NCI-H2029 treated with DMSO at 0.1 percent for 48 hours (cell line): Measurements from ENCODE around the gene REG1A.

Experiments used
- DNase-seq: peaks from one replicate; lab custom pipeline; 2025; lab: John Stamatoyannopoulos, UW

REG1A gene

DNA sequence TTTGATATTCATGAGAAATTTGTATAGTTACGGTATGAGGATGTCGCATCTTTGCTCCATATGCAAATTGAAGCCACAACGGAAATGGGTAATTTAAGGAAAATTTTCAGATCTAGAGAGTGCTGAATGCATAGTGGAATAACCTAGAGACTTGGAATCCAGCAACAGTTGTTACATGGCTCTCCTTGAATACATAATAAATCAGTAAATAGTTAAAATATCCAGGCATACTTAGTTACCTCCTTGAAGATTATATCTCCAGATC is 5.4 kb downstream of the REG1A start:
- DNase-seq = no peak

DNA sequence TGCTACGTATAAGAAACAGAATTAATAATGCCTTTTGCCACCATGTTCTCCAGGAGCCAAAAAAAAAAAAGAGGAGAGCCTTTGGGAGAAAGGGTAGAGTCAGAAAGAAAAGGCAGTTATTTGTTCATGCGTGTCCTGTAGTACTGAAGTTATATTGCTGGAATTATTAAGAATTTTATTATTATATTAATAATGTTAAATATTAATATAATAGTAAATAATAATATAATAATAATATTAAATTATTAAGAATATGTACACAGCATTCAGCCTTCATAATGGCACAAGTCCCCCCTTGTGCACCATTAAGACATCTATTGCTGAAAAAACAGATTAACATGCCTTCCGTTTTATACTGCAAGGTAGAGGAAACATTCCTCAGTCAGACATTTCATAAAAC is 8.1 kb downstream of the REG1A start:
- DNase-seq = no peak

- no peak for DNase-seq
These were observed 9.0 kb downstream of the REG1A start for GRCh38 chr2:79129260-79129659.

GRCh38 chr2:79129804-79130203 is 9.5 kb downstream of the REG1A start:
- no peak for DNase-seq

- DNase-seq = no peak
These were observed 11.4 kb downstream of the REG1A start for GRCh38 chr2:79131687-79132086.

GRCh38 chr2:79138385-79138784 is 18.1 kb downstream of the REG1A start:
- DNase-seq = no peak

DNA sequence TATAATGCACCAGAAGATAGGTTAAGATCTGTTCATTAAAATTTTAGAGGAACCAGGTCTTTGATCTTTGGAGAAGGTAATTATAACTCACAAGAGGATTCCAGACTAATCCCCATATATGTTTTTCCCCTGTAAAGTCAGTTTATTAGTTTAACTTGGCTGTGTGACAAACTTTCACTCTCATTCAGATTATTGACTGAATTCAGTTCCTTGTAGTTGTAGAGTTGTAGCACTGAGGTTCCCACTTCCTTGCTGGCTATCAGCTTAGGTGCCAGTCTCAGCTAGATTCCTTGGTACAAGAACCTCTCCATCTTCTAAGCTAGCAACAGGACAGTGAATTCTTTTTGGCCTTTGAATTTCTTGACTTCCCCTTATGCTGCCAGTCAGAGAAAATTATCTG is 19.1 kb downstream of the REG1A start:
- DNase-seq = no peak

- DNase-seq = no peak
These were observed 35.7 kb downstream of the REG1A start for GRCh38 chr2:79155826-79156476.

- DNase-seq = no peak
These were observed 38.7 kb downstream of the REG1A start for GRCh38 chr2:79159030-79159429.

DNA sequence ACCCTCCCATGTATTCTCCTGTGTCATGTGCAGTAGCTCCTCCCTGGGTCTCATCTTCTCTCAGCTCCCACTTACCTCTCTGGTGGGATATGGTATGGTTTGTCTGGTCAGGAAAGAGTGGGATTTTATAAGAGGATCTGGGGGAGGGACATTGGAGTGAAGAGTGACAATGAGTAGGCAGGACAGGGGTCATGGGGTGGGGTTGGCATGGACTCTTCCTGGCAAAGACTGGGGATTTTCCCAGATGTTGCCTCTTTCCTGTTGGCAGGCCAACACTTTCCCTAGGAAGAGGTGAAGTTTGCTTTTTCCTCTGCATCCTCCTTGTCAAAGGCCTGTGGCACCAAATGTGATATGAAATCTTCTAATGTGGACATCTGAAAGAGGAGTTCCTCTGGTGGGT is 39.4 kb downstream of the REG1A start, which contains the start of gene REG3A:
Gene REG3A, minus strand, starts transcription at position 101 of the 400 bp plus-strand sequence. CDS start 348 bp downstream, outside the sequence.
- no peak for DNase-seq

- DNase-seq = no peak
These were observed 41.8 kb downstream of the REG1A start for GRCh38 chr2:79162132-79162531.

DNA sequence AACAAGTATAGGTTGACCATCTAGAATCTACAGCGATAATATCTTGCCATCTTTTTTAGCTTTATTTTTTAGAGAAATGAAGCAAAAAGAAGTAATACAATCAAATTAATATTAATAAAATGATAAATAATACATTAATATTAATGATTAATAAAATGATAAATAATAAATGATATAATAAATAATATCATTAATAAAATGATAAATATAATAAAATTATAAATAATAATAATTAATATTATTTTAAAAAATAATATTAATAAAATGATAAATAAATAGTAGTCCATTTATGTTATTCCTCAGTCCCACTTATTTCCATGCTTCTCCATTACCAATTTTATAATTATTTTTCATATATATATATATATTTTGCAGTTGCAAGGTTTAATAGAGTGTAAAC is 42.5 kb downstream of the REG1A start:
- DNase-seq = no peak

DNA sequence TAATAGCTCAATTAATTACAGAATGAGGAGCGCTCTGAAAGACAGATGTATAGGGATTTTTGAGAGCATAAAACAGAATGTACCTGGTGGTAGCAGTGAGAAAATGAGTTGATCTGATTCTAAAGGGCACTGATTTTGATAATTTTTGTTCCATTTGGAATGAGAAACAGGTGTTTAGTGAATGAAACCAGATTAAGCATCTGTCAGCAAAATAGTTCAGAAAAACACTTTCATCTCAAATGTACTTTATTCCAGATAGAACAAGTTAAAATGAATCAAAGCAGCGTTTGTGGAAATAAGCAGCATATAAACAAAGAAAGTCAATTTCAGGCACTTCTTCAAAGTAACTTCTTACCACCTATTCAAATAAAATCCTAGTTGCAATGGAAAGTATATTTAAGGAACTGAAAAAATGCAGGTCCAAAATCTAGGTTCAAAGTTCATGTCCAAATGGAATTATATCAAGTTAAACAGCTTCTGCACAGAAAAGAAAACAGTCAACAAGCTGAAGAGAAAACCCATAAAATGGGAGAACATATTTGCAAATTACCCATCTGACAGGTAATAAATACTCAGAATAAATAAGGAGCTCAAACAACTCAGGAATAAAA is 51.2 kb downstream of the REG1A start:
- DNase-seq = no peak
